Suprapubic skin (tissue), 4 donors: ENCODE measurements around the gene TEP1. TPM values are rescaled to one million over a fixed set of nuclear protein-coding genes. Genes with fewer than 3 reads are reported as not detected.
A peak's percentile ranks its signal among the peaks of the same experiment; 100 is the strongest.

Experiments used
- DNase-seq, 2 donors: peaks; one replicate each; pipeline ENCODE4 v3.0.0-alpha.2; 2019; ENCODE audit warnings: low spot score in 2 of 2
- H3K27ac ChIP-seq: fragments of 200-600 bp; sonication (generic); one replicate; pipeline ENCODE4 v1.5.1; 2019
- H3K27me3 ChIP-seq: fragments of 200-600 bp; sonication (generic); one replicate; pipeline ENCODE4 v1.5.1; 2019
- H3K36me3 ChIP-seq: fragments of 200-600 bp; sonication (generic); one replicate; pipeline ENCODE4 v1.5.1; 2019
- H3K4me1 ChIP-seq: fragments of 200-600 bp; sonication (generic); one replicate; pipeline ENCODE4 v1.5.1; 2019
- H3K4me3 ChIP-seq: fragments of 200-600 bp; sonication (generic); one replicate; pipeline ENCODE4 v1.5.1; 2019; ENCODE audit warnings: mild to moderate bottlenecking
- H3K9me3 ChIP-seq: fragments of 200-600 bp; sonication (generic); one replicate; pipeline ENCODE4 v1.5.1; 2019
- CTCF ChIP-seq, 2 donors: fragments of 200-600 bp in 1 of 2; fragments of 450-650 bp in 1 of 2; sonication (generic) in 1 of 2; IDR thresholded peaks; one replicate each; pipeline ENCODE4 v1.5.1; 2016 to 2019; ENCODE audit warnings: antibody characterized with exemption in 2 of 2, mild to moderate bottlenecking in 1 of 2, moderate library complexity in 1 of 2
- EP300 ChIP-seq: sonication (generic); formaldehyde crosslinking; IDR thresholded peaks from one replicate; pipeline ENCODE4 v1.6.1; 2017; ENCODE audit warnings: antibody characterized with exemption
- POLR2A ChIP-seq, 2 donors: fragments of 450-650 bp; IDR thresholded peaks; one replicate each; pipeline ENCODE4 v1.6.1; 2017; ENCODE audit warnings: antibody characterized with exemption in 2 of 2, mild to moderate bottlenecking in 2 of 2, moderate library complexity in 2 of 2
- POLR2AphosphoS5 ChIP-seq, 3 donors: sonication (generic); formaldehyde crosslinking; IDR thresholded peaks; one replicate each; pipeline ENCODE4 v1.6.1; 2017; ENCODE audit warnings: antibody characterized with exemption in 3 of 3
- WGBS: methylation state at CpG from one replicate; pipeline ENCODE4 v1.1.5; 2018; 5-methylcytosine and 5-hydroxymethylcytosine counted together
- total RNA-seq, 4 donors: library from RNA; depleted of rRNA; stranded (reverse); fragments of >200 nt; gene quantifications; one replicate each; pipeline ENCODE4 v1.1.0, GENCODE V29; 2016

TEP1 gene
- total RNA-seq, 4 donors from 2014 or later, result 16.3 to 34.0 (median 25.1) TPM

DNA sequence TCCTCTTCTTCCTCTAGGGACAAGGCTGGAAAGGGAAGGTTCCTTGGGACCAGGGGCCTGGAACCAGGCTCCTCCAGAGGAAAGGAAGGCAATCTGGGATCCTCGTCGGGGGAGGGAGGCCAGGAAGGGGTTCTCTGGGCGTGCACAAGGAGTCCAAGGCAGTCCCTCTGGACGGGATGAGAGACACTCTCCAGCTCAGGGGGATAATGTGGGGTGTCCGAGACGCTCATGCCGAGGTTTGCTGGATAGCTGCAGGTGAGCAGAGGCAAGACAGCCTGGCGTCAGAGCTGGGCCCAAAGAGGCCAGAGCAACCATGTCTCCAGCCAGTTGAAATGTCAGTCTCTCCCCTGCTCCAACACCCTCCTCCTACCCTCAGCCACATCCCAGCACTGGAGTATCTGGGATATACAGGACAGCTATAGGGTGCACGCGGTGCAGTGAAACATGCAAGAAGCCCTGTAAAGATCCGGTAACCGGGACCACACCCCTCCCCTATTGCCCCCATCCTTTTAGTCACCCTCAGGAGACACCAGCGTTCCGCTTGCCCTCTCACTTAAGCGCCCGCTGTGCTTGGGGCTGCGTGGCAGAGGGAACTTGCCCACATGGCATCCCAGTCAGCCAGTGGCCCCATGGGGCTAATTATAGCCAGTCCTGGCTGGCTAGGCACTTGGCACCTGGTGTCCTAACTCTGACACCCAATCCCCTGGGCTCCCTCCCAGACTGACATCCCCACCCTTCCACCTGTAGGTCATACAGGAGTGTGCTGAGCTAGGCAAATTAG, 22.5 kb upstream of the TEP1 start, which contains the start of gene KLHL33:
TSS of gene KLHL33 (minus strand) at position 585 of the 781 bp plus-strand sequence. CDS start at position 230, 355 bp downstream.
- Histone ChIP-seq H3K4me1 (peaks cover 7% of the 10 kb centered on the region), H3K27me3 (peaks cover 11% of the 10 kb centered on the region), H3K27ac (no peak within 1 kb of the TSS), H3K4me3 (peak within 1 kb of the TSS; percentile 32), H3K36me3 (no peaks in the 10 kb centered on the region), H3K9me3 (no peaks in the 10 kb centered on the region)
- no peak for DNase-seq
- WGBS, result 83% methylated on average over 14 of the region's 17 CpGs
- TF ChIP-seq CTCF (IDR thresholded peaks at IDR 0.05), result no peak
- no peak for TF ChIP-seq POLR2AphosphoS5 (IDR thresholded peaks at IDR 0.05)
- no peak for TF ChIP-seq EP300
- TF ChIP-seq POLR2A (IDR thresholded peaks at IDR 0.05), result no peak

- no peaks in the 10 kb centered on the region for H3K9me3 ChIP-seq
- WGBS, result 33% methylated on average over 15 of the region's 44 CpGs
- no peaks in the 10 kb centered on the region for H3K36me3 ChIP-seq
- DNase-seq, result no peak
- H3K27ac ChIP-seq, result no peak overlapping the region
- peaks cover 11% of the 10 kb centered on the region for H3K27me3 ChIP-seq
- no peak for TF ChIP-seq POLR2AphosphoS5 (IDR thresholded peaks at IDR 0.05)
- TF ChIP-seq CTCF (IDR thresholded peaks at IDR 0.05), result no peak
- TF ChIP-seq EP300, result no peak
- no peak for TF ChIP-seq POLR2A (IDR thresholded peaks at IDR 0.05)
- H3K4me3 ChIP-seq, result peak overlapping the region; percentile 32
- peaks cover 7% of the 10 kb centered on the region for H3K4me1 ChIP-seq
These were observed 21.6 kb upstream of the TEP1 start for GRCh38 chr14:20434701-20435581.

DNA sequence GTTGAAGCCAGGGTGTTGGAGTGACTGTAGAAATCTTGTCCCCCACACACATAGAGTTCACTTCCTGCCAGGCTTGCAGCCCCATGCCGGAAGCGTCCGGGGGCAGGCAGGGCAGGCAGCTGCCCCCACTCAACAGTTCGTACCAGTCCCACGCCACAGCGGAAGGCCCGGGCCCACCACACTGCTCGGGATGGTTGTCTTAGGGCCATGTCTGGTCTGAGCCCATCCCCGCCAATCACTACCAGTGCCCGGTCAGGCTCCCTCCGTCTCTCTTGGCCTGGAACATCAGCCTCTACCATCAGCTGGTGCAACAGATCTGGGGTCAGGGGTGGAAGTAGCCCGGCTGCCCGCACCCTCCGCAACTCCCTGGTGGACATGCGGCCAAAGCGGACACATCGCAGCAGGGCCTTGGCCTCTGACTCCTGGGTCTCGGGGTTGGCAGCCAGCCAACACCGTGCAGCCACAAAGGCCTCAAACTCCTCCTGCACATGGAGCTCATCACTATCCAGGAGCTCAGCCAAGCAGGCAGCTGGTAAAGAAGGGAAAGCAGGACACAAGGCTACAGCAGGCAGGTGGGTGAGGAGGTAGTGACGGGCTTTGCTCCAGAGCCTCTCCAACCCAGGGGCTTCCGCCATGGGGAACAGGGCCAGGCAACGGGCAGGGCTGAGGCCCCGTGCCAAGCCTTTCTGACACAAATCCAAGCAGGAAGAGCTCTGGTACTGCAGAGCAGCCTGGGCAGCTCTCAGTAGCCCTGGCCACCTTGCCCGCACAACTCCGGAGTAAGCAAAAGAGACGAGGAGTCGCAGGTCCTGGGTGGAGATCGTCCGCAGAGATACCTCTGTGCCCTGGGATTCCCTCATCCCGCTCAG, 16.7 kb upstream of the TEP1 start:
- no peak for TF ChIP-seq EP300
- TF ChIP-seq CTCF (IDR thresholded peaks at IDR 0.05), result no peak
- no peak for TF ChIP-seq POLR2A (IDR thresholded peaks at IDR 0.05)
- no peak for TF ChIP-seq POLR2AphosphoS5 (IDR thresholded peaks at IDR 0.05)
- no peak overlapping the region for H3K4me3 ChIP-seq

DNA sequence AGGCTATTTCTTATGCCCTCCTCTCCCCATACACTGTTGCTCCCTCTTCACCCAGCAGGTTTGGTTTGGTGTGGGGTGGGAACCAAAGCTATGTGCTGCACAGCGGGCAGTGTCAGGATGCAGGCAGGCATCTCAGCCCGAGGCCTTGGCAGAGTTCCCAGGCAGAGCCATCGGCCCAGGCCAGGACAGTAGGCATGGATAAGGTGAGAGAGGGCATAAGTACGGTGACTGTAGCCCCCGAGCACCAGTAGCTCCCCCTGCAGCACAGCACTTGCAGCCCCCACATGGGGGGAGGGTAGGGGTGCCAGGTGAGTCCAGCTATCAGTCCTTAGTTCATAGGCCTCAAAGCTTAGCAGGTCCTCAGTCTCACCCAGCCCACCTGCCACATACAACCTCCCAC, 15.5 kb upstream of the TEP1 start:
- WGBS, result 64% methylated on average over 5 of the region's 5 CpGs
- Histone ChIP-seq H3K27me3 (no peaks in the 10 kb centered on the region), H3K27ac (no peak overlapping the region), H3K4me1 (no peaks in the 10 kb centered on the region), H3K4me3 (no peak overlapping the region), H3K36me3 (no peaks in the 10 kb centered on the region), H3K9me3 (no peaks in the 10 kb centered on the region)
- TF ChIP-seq POLR2A (IDR thresholded peaks at IDR 0.05) (no peak), EP300 (no peak), POLR2AphosphoS5 (IDR thresholded peaks at IDR 0.05) (no peak)
- no peak for DNase-seq

More for the DNA sequence above, 16.7 kb upstream of the TEP1 start:
- no peak for DNase-seq
- H3K27me3 ChIP-seq, result peaks cover 3% of the 10 kb centered on the region
- 61% methylated on average over 12 of the region's 30 CpGs for WGBS
- no peak overlapping the region for H3K27ac ChIP-seq
- no peaks in the 10 kb centered on the region for H3K9me3 ChIP-seq
- peaks cover 1% of the 10 kb centered on the region for H3K4me1 ChIP-seq
- H3K36me3 ChIP-seq, result no peaks in the 10 kb centered on the region

DNA sequence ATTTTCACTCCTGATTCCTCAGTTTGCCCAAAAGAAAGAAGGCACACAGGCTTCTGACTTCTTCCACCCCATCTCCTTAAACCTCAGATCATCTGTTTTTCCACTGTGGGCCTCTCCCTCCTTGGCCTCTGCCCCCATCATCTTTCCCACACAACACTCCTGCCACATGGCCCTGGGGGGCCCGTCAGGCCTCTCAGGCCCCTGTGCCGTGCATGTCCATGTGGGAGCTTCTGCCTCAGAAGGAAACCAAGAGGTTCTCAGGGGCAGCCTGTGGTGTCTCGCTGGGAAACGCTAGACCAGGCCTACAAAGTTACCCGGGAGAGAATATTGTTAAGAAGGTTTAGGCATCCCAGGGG, 14.7 kb upstream of the TEP1 start:
- H3K36me3 ChIP-seq, result no peaks in the 10 kb centered on the region
- WGBS, result 68% methylated on average over 5 of the region's 5 CpGs
- DNase-seq, result no peak
- H3K4me1 ChIP-seq, result no peaks in the 10 kb centered on the region
- no peak overlapping the region for H3K4me3 ChIP-seq
- no peaks in the 10 kb centered on the region for H3K27me3 ChIP-seq
- H3K27ac ChIP-seq, result no peak overlapping the region
- TF ChIP-seq EP300 (no peak), CTCF (IDR thresholded peaks at IDR 0.05) (no peak), POLR2AphosphoS5 (IDR thresholded peaks at IDR 0.05) (no peak), POLR2A (IDR thresholded peaks at IDR 0.05) (no peak)
- H3K9me3 ChIP-seq, result no peaks in the 10 kb centered on the region
